ENCODE data around the gene EGR4.

The EGR4 gene

DNA sequence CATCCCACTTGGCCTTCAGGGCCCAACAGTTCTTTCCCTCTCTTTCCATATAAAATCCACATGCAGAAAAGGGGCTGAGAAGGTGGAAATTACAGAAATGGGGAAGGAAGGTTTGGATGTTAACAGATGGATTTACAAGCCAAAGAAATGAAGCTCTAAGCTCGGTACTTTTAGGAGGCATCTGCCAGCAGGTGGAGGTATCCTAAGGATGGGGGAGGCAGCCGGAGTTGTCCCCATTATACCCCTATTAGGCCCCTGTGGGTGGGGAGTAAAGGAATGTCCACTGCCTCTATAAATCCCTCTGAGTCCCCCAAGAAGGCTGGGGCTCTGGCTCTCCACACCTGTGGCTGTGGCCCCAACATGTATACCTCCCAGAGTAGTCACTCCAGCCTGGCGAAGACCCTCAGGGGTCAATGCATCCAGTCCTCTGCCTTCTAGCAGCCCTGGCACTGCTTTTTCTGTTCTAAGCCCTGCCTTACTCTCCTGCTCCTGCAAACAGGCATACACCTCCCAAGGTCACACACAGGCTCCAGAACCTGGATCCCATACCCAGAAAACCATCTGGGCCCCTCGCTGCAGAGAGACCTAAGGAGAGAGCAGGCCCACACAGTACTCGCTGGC is 10.3 kb downstream of the EGR4 start:
- H2BK120ac ChIP-seq (ENCODE audit: low read depth, low read length), result no peak overlapping the region
- H3K36me3 ChIP-seq (replicated peaks in 1 of 2; ENCODE audit: control insufficient read depth in 2 of 2, insufficient read depth in 2 of 2, low read length in 2 of 2), result no peaks in the 10 kb centered on the region
- peak overlapping the region; percentile 3 for H2AK5ac ChIP-seq (ENCODE audit: low read depth, low read length)
- H3K27ac ChIP-seq (replicated peaks; ENCODE audit: low read length), result no peak overlapping the region
- H3K23ac ChIP-seq (ENCODE audit: low read depth, low read length, poor library complexity), result peak overlapping the region; percentile 80
- peak overlapping the region; percentile 41 for H2BK15ac ChIP-seq (ENCODE audit: low read length)
- H4K8ac ChIP-seq (ENCODE audit: low read depth, low read length), result no peak overlapping the region
- no peaks in the 10 kb centered on the region for H3K79me1 ChIP-seq (ENCODE audit: low read depth, low read length)
- H3K14ac ChIP-seq (ENCODE audit: low read length), result no peak overlapping the region
- H3K9ac ChIP-seq (ENCODE audit: low read depth, low read length, poor library complexity), result peak overlapping the region; percentile 82
- peaks cover 5 to 12% of the 10 kb centered on the region in 2 donors for H3K4me1 ChIP-seq (ENCODE audit: control insufficient read depth in 2 of 2, insufficient read depth in 1 of 2, low read depth in 1 of 2, low read length in 2 of 2)
- peaks cover 0 to 2% of the 10 kb centered on the region in 2 donors for H3K9me3 ChIP-seq (replicated peaks in 1 of 2; ENCODE audit: control insufficient read depth in 2 of 2, insufficient read depth in 1 of 2, low read depth in 1 of 2, low read length in 2 of 2)
- H2BK12ac ChIP-seq (ENCODE audit: low read length), result peak overlapping the region; percentile 47
- H2BK5ac ChIP-seq (ENCODE audit: low read length), result no peak overlapping the region
- peak overlapping the region; percentile 88 for H3K18ac ChIP-seq (ENCODE audit: low read length)
- H4K91ac ChIP-seq (ENCODE audit: low read depth, low read length, poor library complexity), result no peak overlapping the region
- H3K4ac ChIP-seq (ENCODE audit: low read length), result no peak overlapping the region
- DNase-seq (ENCODE audit: low spot score), result no peak
- no CpG with 5 or more reads among the region's 5 CpGs for WGBS, 2 donors (ENCODE audit: extremely low coverage in 2 of 2, insufficient read length in 2 of 2, insufficient replicate concordance in 1 of 2)
- peak overlapping the region; percentile 75 to 92 for H3K4me3 ChIP-seq (ENCODE audit: low read length in 2 of 2)
- H3K27me3 ChIP-seq (ENCODE audit: control insufficient read depth in 3 of 3, insufficient read depth in 3 of 3, low read depth in 1 of 3, low read length in 3 of 3), result peaks cover 0 to 32% (median 15%) of the 10 kb centered on the region in 3 experiments
- peak overlapping the region; percentile 98 for H2AFZ ChIP-seq (ENCODE audit: low read length)
- H3K4me2 ChIP-seq (ENCODE audit: insufficient read depth, low read length, poor library complexity, severe bottlenecking), result peak overlapping the region; percentile 85

DNA sequence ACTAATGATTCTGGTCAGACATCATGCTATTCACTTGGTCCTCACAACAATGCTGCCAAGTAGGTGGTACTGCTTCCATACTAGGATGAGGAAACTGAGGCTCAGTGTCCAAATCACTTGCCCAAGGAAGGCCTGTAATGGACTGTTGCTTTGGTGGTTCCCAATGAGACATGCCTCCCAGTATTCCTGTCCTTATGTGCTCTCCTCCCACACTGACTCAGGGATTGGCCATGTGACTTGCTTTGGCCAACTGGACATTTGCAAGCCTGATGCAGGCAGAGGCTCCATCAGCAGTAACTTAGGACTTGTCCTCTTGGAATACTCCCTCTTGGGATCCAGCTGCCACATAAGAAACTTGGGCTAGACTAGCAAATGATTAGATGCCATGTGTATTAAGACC is 12.1 kb downstream of the EGR4 start:
- H3K18ac ChIP-seq (ENCODE audit: low read length), result no peak overlapping the region
- no peak overlapping the region for H4K8ac ChIP-seq (ENCODE audit: low read depth, low read length)
- no peak overlapping the region for H3K4ac ChIP-seq (ENCODE audit: low read length)
- no peak overlapping the region for H3K14ac ChIP-seq (ENCODE audit: low read length)
- no peak overlapping the region for H2BK120ac ChIP-seq (ENCODE audit: low read depth, low read length)
- no peak overlapping the region for H3K23ac ChIP-seq (ENCODE audit: low read depth, low read length, poor library complexity)
- peaks cover 5 to 12% of the 10 kb centered on the region in 2 donors for H3K4me1 ChIP-seq (ENCODE audit: control insufficient read depth in 2 of 2, insufficient read depth in 1 of 2, low read depth in 1 of 2, low read length in 2 of 2)
- H4K91ac ChIP-seq (ENCODE audit: low read depth, low read length, poor library complexity), result no peak overlapping the region
- no peak for DNase-seq (ENCODE audit: low spot score)
- H2BK15ac ChIP-seq (ENCODE audit: low read length), result no peak overlapping the region
- H3K27me3 ChIP-seq (ENCODE audit: control insufficient read depth in 3 of 3, insufficient read depth in 3 of 3, low read depth in 1 of 3, low read length in 3 of 3), result peaks cover 0 to 16% (median 7%) of the 10 kb centered on the region in 3 experiments
- no peaks in the 10 kb centered on the region for H3K36me3 ChIP-seq (replicated peaks in 1 of 2; ENCODE audit: control insufficient read depth in 2 of 2, insufficient read depth in 2 of 2, low read length in 2 of 2)
- H3K4me2 ChIP-seq (ENCODE audit: insufficient read depth, low read length, poor library complexity, severe bottlenecking), result no peak overlapping the region
- no peak overlapping the region for H2AK5ac ChIP-seq (ENCODE audit: low read depth, low read length)
- no peak overlapping the region for H3K27ac ChIP-seq (replicated peaks; ENCODE audit: low read length)
- no peak overlapping the region for H2BK5ac ChIP-seq (ENCODE audit: low read length)
- H3K9ac ChIP-seq (ENCODE audit: low read depth, low read length, poor library complexity), result no peak overlapping the region
- H3K4me3 ChIP-seq (ENCODE audit: low read length in 2 of 2), result no peak overlapping the region
- no peaks in the 10 kb centered on the region for H3K79me1 ChIP-seq (ENCODE audit: low read depth, low read length)
- H2BK12ac ChIP-seq (ENCODE audit: low read length), result no peak overlapping the region
- no peak overlapping the region for H2AFZ ChIP-seq (ENCODE audit: low read length)
- peaks cover 0 to 2% of the 10 kb centered on the region in 2 donors for H3K9me3 ChIP-seq (replicated peaks in 1 of 2; ENCODE audit: control insufficient read depth in 2 of 2, insufficient read depth in 1 of 2, low read depth in 1 of 2, low read length in 2 of 2)

DNA sequence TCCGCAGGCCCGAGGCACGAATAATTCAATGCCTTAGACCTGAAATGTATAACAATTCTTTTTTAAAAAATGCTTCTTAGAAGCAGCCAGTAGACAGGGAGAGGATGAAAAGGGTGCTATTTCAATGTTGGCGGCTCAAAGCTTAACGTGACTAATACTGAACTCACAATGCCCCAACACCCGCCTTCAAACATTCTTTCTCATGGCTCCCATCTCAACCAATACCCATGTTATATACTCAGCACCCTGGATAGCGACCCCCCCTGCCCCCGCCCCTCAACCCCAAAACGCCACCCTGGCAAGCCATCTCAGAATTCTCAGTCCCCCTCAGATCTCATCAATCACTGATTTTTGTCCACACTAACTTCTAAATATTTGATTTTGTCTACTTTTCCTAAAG is 13.5 kb downstream of the EGR4 start:
- Histone ChIP-seq H3K4me2 (ENCODE audit: insufficient read depth, low read length, poor library complexity, severe bottlenecking) (no peak overlapping the region), H3K23ac (ENCODE audit: low read depth, low read length, poor library complexity) (no peak overlapping the region), H4K8ac (ENCODE audit: low read depth, low read length) (no peak overlapping the region), H3K4ac (ENCODE audit: low read length) (no peak overlapping the region), H3K27ac (replicated peaks; ENCODE audit: low read length) (no peak overlapping the region), H2BK120ac (ENCODE audit: low read depth, low read length) (no peak overlapping the region), H3K36me3 (replicated peaks in 1 of 2; ENCODE audit: control insufficient read depth in 2 of 2, insufficient read depth in 2 of 2, low read length in 2 of 2) (no peaks in the 10 kb centered on the region), H3K79me1 (ENCODE audit: low read depth, low read length) (no peaks in the 10 kb centered on the region), H2BK15ac (ENCODE audit: low read length) (no peak overlapping the region), H3K4me3 (ENCODE audit: low read length in 2 of 2) (no peak overlapping the region), H2AK5ac (ENCODE audit: low read depth, low read length) (no peak overlapping the region), H3K9ac (ENCODE audit: low read depth, low read length, poor library complexity) (no peak overlapping the region), H3K9me3 (replicated peaks in 1 of 2; ENCODE audit: control insufficient read depth in 2 of 2, insufficient read depth in 1 of 2, low read depth in 1 of 2, low read length in 2 of 2) (no peaks in the 10 kb centered on the region), H3K18ac (ENCODE audit: low read length) (no peak overlapping the region), H2BK12ac (ENCODE audit: low read length) (no peak overlapping the region), H2BK5ac (ENCODE audit: low read length) (no peak overlapping the region), H3K27me3 (ENCODE audit: control insufficient read depth in 3 of 3, insufficient read depth in 3 of 3, low read depth in 1 of 3, low read length in 3 of 3) (peaks cover 0 to 2% (median 1%) of the 10 kb centered on the region in 3 experiments), H4K91ac (ENCODE audit: low read depth, low read length, poor library complexity) (no peak overlapping the region), H3K4me1 (ENCODE audit: control insufficient read depth in 2 of 2, insufficient read depth in 1 of 2, low read depth in 1 of 2, low read length in 2 of 2) (peaks cover 5 to 10% of the 10 kb centered on the region in 2 donors), H2AFZ (ENCODE audit: low read length) (no peak overlapping the region), H3K14ac (ENCODE audit: low read length) (no peak overlapping the region)
- WGBS, 2 donors (ENCODE audit: extremely low coverage in 2 of 2, insufficient read length in 2 of 2, insufficient replicate concordance in 1 of 2), result no CpG with 5 or more reads among the region's 9 CpGs
- DNase-seq (ENCODE audit: low spot score), result no peak

GRCh38 chr2:73272270-73272669 is 21.1 kb downstream of the EGR4 start:
- H2BK15ac ChIP-seq (ENCODE audit: low read length), result no peak overlapping the region
- H2BK12ac ChIP-seq (ENCODE audit: low read length), result no peak overlapping the region
- peaks cover 0 to 29% (median 8%) of the 10 kb centered on the region in 3 experiments for H3K27me3 ChIP-seq (ENCODE audit: control insufficient read depth in 3 of 3, insufficient read depth in 3 of 3, low read depth in 1 of 3, low read length in 3 of 3)
- DNase-seq (ENCODE audit: low spot score), result no peak
- no peak overlapping the region for H3K18ac ChIP-seq (ENCODE audit: low read length)
- H3K14ac ChIP-seq (ENCODE audit: low read length), result no peak overlapping the region
- H3K36me3 ChIP-seq (replicated peaks in 1 of 2; ENCODE audit: control insufficient read depth in 2 of 2, insufficient read depth in 2 of 2, low read length in 2 of 2), result no peaks in the 10 kb centered on the region
- H2AK5ac ChIP-seq (ENCODE audit: low read depth, low read length), result no peak overlapping the region
- no peak overlapping the region for H2BK120ac ChIP-seq (ENCODE audit: low read depth, low read length)
- no peak overlapping the region for H2AFZ ChIP-seq (ENCODE audit: low read length)
- peaks cover 0 to 16% of the 10 kb centered on the region in 2 donors for H3K4me1 ChIP-seq (ENCODE audit: control insufficient read depth in 2 of 2, insufficient read depth in 1 of 2, low read depth in 1 of 2, low read length in 2 of 2)
- H3K4me2 ChIP-seq (ENCODE audit: insufficient read depth, low read length, poor library complexity, severe bottlenecking), result no peak overlapping the region
- H3K23ac ChIP-seq (ENCODE audit: low read depth, low read length, poor library complexity), result no peak overlapping the region
- no peak overlapping the region for H3K4ac ChIP-seq (ENCODE audit: low read length)
- no peak overlapping the region for H3K4me3 ChIP-seq (ENCODE audit: low read length in 2 of 2)
- H3K79me1 ChIP-seq (ENCODE audit: low read depth, low read length), result no peaks in the 10 kb centered on the region
- peak overlapping the region; percentile 86 for H3K27ac ChIP-seq (replicated peaks; ENCODE audit: low read length)
- WGBS, 2 donors (ENCODE audit: extremely low coverage in 2 of 2, insufficient read length in 2 of 2, insufficient replicate concordance in 1 of 2), result no CpG with 5 or more reads among the region's 1 CpG
- peaks cover 0 to 2% of the 10 kb centered on the region in 2 donors for H3K9me3 ChIP-seq (replicated peaks in 1 of 2; ENCODE audit: control insufficient read depth in 2 of 2, insufficient read depth in 1 of 2, low read depth in 1 of 2, low read length in 2 of 2)
- H3K9ac ChIP-seq (ENCODE audit: low read depth, low read length, poor library complexity), result no peak overlapping the region
- no peak overlapping the region for H2BK5ac ChIP-seq (ENCODE audit: low read length)
- no peak overlapping the region for H4K8ac ChIP-seq (ENCODE audit: low read depth, low read length)
- no peak overlapping the region for H4K91ac ChIP-seq (ENCODE audit: low read depth, low read length, poor library complexity)
